Measurements from ENCODE around the gene PCDHGA7. TPM values are rescaled to one million over a fixed set of nuclear protein-coding genes. Genes with fewer than 3 reads are reported as not detected.
A peak's percentile ranks its signal among the peaks of the same experiment; 100 is the strongest.

Gene PCDHGA7
- total RNA-seq, 1 experiment from 2014 or later, result 1.6 TPM

DNA sequence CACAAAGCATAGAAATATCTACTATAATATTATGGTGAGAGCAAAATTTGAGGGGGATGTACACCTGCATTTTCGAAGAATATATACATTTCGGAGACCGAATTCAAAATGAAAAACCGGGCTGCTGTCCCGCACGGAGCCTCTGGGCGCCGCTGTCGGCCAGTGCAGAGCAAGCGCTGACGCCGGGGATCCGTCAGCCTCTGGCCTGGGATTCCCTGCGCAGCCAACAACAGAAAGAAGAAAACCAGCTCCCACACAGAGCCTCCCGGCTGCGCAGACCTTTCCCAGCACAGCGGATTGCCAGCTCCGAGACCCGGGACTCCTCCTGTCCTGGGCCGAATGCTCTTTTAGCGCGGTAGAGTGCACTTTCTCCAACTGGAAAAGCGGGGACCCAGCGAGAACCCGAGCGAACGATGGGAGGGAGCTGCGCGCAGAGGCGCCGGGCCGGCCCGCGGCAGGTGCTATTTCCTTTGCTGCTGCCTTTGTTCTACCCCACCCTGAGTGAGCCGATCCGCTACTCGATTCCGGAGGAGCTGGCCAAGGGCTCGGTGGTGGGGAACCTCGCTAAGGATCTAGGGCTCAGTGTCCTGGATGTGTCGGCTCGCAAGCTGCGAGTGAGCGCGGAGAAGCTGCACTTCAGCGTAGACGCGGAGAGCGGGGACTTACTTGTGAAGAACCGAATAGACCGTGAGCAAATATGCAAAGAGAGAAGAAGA is 25.4 kb downstream of the PCDHGA7 start, which contains the start of gene PCDHGB6:
TSS of gene PCDHGB6 (plus strand) at position 232 of the 716 bp plus-strand sequence. CDS start at position 414, 182 bp downstream.
- POLR2A ChIA-PET, result interaction anchor here (0.6 to 1.2 kb wide), 2 partner anchors 10 to 163 kb away, joined by 3 to 6 read pairs; partner anchors contain the start of gene PCDHGB7
- peak within 1 kb of the TSS; percentile 45; the same call in 1 of the 2 replicates for H3K27ac Mint-ChIP-seq
- peaks cover 26% of the 10 kb centered on the region for H3K36me3 Mint-ChIP-seq
- DNase-seq (ENCODE audit: low spot score) (peak; percentile 86), ATAC-seq (peak; percentile 92)
- CTCF ChIA-PET, result interaction anchor here (0.6 to 2.9 kb wide), 62 partner anchors 8 to 314 kb away, joined by 3 to 31 read pairs (median 6); partner anchors contain the start of genes DIAPH1, HDAC3, PCDHB11 and PCDHB12
- TF ChIP-seq, protein P1, sequence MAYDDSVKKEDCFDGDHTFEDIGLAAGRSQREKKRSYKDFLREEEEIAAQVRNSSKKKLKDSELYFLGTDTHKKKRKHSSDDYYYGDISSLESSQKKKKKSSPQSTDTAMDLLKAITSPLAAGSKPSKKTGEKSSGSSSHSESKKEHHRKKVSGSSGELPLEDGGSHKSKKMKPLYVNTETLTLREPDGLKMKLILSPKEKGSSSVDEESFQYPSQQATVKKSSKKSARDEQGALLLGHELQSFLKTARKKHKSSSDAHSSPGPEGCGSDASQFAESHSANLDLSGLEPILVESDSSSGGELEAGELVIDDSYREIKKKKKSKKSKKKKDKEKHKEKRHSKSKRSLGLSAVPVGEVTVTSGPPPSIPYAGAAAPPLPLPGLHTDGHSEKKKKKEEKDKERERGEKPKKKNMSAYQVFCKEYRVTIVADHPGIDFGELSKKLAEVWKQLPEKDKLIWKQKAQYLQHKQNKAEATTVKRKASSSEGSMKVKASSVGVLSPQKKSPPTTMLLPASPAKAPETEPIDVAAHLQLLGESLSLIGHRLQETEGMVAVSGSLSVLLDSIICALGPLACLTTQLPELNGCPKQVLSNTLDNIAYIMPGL (CRISPR knock-in tag; IDR thresholded peaks at IDR 0.05), result peak; percentile 94
- TF ChIP-seq, protein P2, sequence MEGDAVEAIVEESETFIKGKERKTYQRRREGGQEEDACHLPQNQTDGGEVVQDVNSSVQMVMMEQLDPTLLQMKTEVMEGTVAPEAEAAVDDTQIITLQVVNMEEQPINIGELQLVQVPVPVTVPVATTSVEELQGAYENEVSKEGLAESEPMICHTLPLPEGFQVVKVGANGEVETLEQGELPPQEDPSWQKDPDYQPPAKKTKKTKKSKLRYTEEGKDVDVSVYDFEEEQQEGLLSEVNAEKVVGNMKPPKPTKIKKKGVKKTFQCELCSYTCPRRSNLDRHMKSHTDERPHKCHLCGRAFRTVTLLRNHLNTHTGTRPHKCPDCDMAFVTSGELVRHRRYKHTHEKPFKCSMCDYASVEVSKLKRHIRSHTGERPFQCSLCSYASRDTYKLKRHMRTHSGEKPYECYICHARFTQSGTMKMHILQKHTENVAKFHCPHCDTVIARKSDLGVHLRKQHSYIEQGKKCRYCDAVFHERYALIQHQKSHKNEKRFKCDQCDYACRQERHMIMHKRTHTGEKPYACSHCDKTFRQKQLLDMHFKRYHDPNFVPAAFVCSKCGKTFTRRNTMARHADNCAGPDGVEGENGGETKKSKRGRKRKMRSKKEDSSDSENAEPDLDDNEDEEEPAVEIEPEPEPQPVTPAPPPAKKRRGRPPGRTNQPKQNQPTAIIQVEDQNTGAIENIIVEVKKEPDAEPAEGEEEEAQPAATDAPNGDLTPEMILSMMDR (IDR thresholded peaks at IDR 0.05), result peak; percentile 64
- peaks cover 12% of the 10 kb centered on the region for H3K4me1 Mint-ChIP-seq
- peaks cover 19% of the 10 kb centered on the region for H3K27me3 Mint-ChIP-seq (ENCODE audit: low read depth)
- H3K4me3 Mint-ChIP-seq, result peak within 1 kb of the TSS; percentile 96
- H3K9me3 Mint-ChIP-seq, result peaks cover 18% of the 10 kb centered on the region

DNA sequence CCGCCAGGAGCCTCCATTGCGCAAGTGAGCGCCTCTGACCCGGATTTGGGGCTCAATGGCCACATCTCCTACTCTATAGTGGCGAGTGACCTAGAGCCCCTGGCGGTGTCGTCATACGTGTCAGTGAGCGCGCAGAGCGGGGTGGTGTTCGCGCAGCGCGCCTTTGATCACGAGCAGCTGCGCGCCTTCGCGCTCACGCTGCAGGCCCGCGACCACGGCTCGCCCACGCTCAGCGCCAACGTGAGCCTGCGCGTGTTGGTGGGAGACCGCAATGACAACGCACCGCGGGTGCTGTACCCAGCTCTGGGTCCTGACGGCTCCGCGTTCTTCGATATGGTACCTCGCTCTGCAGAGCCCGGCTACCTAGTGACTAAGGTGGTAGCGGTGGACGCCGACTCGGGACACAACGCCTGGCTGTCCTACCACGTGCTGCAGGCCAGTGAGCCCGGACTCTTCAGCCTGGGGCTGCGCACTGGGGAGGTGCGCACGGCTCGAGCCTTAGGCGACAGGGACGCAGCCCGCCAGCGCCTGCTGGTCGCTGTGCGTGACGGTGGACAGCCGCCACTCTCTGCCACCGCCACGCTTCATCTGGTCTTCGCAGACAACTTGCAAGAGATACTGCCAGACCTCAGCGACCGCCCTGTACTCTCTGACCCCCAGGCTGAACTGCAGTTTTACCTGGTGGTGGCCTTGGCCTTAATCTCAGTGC is 27.2 kb downstream of the PCDHGA7 start:
- Mint-ChIP-seq H3K4me1 (peaks cover 17% of the 10 kb centered on the region), H3K36me3 (peaks cover 22% of the 10 kb centered on the region), H3K4me3 (peak overlapping the region; percentile 96), H3K27ac (peak overlapping the region; percentile 13; the same call in 1 of the 2 replicates), H3K9me3 (peaks cover 15% of the 10 kb centered on the region), H3K27me3 (ENCODE audit: low read depth) (peaks cover 25% of the 10 kb centered on the region)
- TF ChIP-seq ZNF121 (CRISPR knock-in tag; IDR thresholded peaks at IDR 0.05), result no peak
- CTCF ChIA-PET, result no interaction called here
- DNase-seq (ENCODE audit: low spot score) (no peak), ATAC-seq (no peak)
- POLR2A ChIA-PET, result no interaction called here

DNA sequence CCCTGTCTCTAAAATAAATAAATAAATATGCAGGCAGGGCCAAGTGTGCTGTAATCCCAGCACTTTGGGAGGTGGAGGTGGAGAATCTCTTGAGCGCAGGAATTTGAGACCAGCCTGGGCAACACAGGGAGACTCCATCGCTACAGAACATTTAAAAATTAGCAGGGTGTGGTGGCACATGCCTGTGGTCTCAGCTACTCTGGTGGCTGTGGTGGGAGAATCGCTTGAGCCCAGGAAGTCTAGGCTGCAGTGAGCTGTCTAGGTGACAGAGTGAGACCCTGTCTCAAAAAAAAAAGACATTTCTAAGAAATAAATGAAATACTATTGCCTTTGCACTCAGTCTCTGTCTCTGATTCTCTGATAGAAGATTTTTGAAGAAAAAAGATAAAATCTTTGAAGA is 29.0 kb downstream of the PCDHGA7 start:
- H3K4me3 Mint-ChIP-seq, result no peak overlapping the region
- peaks cover 25% of the 10 kb centered on the region for H3K27me3 Mint-ChIP-seq (ENCODE audit: low read depth)
- H3K4me1 Mint-ChIP-seq, result peaks cover 24% of the 10 kb centered on the region
- peaks cover 11% of the 10 kb centered on the region; the same call in 1 of the 2 replicates for H3K9me3 Mint-ChIP-seq
- no peak for ATAC-seq
- H3K27ac Mint-ChIP-seq, result no peak overlapping the region
- ChIA-PET CTCF (interaction anchor here (0.9 to 4.3 kb wide), 8 partner anchors 9 to 188 kb away, joined by 3 to 52 read pairs (median 11); partner anchors contain the start of genes PCDHB14, PCDHGA9, PCDHGB3 and PCDHGB5), POLR2A (no interaction called here)
- TF ChIP-seq, protein P3, sequence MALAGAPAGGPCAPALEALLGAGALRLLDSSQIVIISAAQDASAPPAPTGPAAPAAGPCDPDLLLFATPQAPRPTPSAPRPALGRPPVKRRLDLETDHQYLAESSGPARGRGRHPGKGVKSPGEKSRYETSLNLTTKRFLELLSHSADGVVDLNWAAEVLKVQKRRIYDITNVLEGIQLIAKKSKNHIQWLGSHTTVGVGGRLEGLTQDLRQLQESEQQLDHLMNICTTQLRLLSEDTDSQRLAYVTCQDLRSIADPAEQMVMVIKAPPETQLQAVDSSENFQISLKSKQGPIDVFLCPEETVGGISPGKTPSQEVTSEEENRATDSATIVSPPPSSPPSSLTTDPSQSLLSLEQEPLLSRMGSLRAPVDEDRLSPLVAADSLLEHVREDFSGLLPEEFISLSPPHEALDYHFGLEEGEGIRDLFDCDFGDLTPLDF (CRISPR knock-in tag; IDR thresholded peaks at IDR 0.05), result no peak
- TF ChIP-seq, protein P4, sequence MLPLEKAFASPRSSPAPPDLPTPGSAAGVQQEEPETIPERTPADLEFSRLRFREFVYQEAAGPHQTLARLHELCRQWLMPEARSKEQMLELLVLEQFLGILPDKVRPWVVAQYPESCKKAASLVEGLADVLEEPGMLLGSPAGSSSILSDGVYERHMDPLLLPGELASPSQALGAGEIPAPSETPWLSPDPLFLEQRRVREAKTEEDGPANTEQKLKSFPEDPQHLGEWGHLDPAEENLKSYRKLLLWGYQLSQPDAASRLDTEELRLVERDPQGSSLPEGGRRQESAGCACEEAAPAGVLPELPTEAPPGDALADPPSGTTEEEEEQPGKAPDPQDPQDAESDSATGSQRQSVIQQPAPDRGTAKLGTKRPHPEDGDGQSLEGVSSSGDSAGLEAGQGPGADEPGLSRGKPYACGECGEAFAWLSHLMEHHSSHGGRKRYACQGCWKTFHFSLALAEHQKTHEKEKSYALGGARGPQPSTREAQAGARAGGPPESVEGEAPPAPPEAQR (CRISPR knock-in tag; IDR thresholded peaks at IDR 0.05), result no peak
- TF ChIP-seq EMX1 (CRISPR knock-in tag; IDR thresholded peaks at IDR 0.05), result no peak
- TF ChIP-seq, protein P5, sequence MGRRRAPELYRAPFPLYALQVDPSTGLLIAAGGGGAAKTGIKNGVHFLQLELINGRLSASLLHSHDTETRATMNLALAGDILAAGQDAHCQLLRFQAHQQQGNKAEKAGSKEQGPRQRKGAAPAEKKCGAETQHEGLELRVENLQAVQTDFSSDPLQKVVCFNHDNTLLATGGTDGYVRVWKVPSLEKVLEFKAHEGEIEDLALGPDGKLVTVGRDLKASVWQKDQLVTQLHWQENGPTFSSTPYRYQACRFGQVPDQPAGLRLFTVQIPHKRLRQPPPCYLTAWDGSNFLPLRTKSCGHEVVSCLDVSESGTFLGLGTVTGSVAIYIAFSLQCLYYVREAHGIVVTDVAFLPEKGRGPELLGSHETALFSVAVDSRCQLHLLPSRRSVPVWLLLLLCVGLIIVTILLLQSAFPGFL (CRISPR knock-in tag; IDR thresholded peaks at IDR 0.05; ENCODE audit: borderline replicate concordance), result no peak
- no peak for TF ChIP-seq PRRX2 (CRISPR knock-in tag; IDR thresholded peaks at IDR 0.05)
- TF ChIP-seq HMGA2 (CRISPR knock-in tag; IDR thresholded peaks at IDR 0.05), result no peak
- no peak for TF ChIP-seq CBFB (CRISPR knock-in tag; IDR thresholded peaks at IDR 0.05; ENCODE audit: low read depth)
- TF ChIP-seq, protein P6, sequence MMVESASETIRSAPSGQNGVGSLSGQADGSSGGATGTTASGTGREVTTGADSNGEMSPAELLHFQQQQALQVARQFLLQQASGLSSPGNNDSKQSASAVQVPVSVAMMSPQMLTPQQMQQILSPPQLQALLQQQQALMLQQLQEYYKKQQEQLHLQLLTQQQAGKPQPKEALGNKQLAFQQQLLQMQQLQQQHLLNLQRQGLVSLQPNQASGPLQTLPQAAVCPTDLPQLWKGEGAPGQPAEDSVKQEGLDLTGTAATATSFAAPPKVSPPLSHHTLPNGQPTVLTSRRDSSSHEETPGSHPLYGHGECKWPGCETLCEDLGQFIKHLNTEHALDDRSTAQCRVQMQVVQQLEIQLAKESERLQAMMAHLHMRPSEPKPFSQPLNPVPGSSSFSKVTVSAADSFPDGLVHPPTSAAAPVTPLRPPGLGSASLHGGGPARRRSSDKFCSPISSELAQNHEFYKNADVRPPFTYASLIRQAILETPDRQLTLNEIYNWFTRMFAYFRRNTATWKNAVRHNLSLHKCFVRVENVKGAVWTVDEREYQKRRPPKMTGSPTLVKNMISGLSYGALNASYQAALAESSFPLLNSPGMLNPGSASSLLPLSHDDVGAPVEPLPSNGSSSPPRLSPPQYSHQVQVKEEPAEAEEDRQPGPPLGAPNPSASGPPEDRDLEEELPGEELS (CRISPR knock-in tag; IDR thresholded peaks at IDR 0.05), result no peak
- TF ChIP-seq OVOL2 (CRISPR knock-in tag; IDR thresholded peaks at IDR 0.05; ENCODE audit: borderline replicate concordance), result no peak
- no peak for TF ChIP-seq ZNF121 (CRISPR knock-in tag; IDR thresholded peaks at IDR 0.05)
- no peak for TF ChIP-seq TP53 (CRISPR knock-in tag; IDR thresholded peaks at IDR 0.05)
- no peak for TF ChIP-seq SMAD4 (CRISPR knock-in tag; IDR thresholded peaks at IDR 0.05)
- no peak for TF ChIP-seq ZNF423 (CRISPR knock-in tag; IDR thresholded peaks at IDR 0.05)
- TF ChIP-seq ZNF138 (CRISPR knock-in tag; conservative IDR thresholded peaks at IDR 0.05), result no peak
- TF ChIP-seq ELF4 (CRISPR knock-in tag; IDR thresholded peaks at IDR 0.05; ENCODE audit: low read depth), result no peak
- TF ChIP-seq, protein P7, sequence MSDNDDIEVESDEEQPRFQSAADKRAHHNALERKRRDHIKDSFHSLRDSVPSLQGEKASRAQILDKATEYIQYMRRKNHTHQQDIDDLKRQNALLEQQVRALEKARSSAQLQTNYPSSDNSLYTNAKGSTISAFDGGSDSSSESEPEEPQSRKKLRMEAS (CRISPR knock-in tag; IDR thresholded peaks at IDR 0.05), result no peak
- no peak for TF ChIP-seq NR1H2 (CRISPR knock-in tag; IDR thresholded peaks at IDR 0.05)
- TF ChIP-seq NFATC4 (CRISPR knock-in tag; IDR thresholded peaks at IDR 0.05), result no peak
- peaks cover 24% of the 10 kb centered on the region for H3K36me3 Mint-ChIP-seq
- no peak for DNase-seq (ENCODE audit: low spot score)

All from WTC11 (cell line).